GM12875 (cell line): Measurements from ENCODE around the gene MEI4.

Experiments used
- H3K4me3 ChIP-seq: one replicate; pipeline ENCODE4 v1.5.1; 2011; ENCODE audit warnings: low read depth, low read length, control low read depth
- TF ChIP-seq, protein P1 (sequence below): IDR thresholded peaks from 2 replicates; pipeline ENCODE4 v1.5.1; 2011; ENCODE audit warnings: low read depth, mild to moderate bottlenecking, control low read depth, inconsistent platforms, low read length, moderate library complexity, borderline replicate concordance; ENCODE audit not compliant: insufficient read depth

MEI4 gene

DNA sequence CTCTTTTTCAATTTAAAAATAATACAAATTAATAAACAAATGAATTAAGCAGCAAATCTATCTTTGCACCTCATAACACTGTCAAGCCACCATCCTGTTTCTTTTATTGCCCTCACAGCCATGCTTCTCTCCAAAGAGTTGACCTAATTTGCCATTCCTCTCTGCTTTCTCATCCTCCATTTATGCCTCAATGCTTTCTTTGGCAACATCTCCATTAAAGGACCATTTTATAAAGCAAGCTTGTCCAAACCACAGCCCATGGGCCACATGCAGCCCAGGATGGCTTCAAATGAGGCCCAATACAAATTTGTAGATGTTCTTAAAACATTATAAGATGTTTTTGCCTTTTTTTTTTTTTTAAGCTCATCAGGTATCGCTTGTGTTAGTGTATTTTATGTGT, 26.4 kb upstream of the MEI4 start:
- H3K4me3 ChIP-seq, result no peak overlapping the region
- TF ChIP-seq, protein P1, sequence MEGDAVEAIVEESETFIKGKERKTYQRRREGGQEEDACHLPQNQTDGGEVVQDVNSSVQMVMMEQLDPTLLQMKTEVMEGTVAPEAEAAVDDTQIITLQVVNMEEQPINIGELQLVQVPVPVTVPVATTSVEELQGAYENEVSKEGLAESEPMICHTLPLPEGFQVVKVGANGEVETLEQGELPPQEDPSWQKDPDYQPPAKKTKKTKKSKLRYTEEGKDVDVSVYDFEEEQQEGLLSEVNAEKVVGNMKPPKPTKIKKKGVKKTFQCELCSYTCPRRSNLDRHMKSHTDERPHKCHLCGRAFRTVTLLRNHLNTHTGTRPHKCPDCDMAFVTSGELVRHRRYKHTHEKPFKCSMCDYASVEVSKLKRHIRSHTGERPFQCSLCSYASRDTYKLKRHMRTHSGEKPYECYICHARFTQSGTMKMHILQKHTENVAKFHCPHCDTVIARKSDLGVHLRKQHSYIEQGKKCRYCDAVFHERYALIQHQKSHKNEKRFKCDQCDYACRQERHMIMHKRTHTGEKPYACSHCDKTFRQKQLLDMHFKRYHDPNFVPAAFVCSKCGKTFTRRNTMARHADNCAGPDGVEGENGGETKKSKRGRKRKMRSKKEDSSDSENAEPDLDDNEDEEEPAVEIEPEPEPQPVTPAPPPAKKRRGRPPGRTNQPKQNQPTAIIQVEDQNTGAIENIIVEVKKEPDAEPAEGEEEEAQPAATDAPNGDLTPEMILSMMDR, result no peak

DNA sequence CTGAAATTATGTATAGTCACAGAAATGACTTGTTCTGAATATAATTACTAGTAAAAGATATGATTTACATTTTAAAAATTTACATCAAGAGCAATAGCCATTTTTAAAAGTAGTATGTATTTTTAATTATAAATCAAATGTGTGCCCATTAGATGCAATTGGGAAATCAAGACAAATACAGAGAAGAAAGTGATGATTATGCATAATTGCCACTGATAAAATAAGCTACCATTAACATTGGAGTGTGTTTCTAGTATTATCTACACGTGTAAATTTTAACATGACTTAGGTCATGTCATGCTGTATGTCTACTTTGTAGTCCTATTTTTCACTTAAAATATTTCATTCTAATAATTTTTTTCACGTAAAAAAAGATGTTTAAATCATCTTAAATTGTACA, 22.8 kb upstream of the MEI4 start:
- TF ChIP-seq, protein P1, result no peak
- H3K4me3 ChIP-seq, result no peak overlapping the region

DNA sequence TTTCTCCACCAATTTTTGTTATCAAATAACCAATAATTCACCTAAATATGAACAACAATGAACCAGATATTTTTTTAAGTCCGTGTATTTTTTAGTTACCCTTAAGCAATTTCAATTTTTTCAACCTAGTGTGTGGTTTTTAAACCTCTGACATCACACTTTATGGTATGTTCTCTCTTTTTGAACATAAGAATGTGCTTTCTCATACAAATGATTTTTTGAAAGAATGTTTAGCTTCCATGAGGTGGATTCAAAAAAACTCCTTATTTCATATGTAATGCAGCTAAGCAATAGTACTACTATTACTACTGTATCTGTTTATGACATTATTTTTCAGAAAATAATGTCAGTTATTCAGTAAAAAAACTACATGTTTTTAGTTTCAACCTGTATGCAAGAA, 19.4 kb upstream of the MEI4 start:
- TF ChIP-seq, protein P1, result no peak
- H3K4me3 ChIP-seq, result no peak overlapping the region

DNA sequence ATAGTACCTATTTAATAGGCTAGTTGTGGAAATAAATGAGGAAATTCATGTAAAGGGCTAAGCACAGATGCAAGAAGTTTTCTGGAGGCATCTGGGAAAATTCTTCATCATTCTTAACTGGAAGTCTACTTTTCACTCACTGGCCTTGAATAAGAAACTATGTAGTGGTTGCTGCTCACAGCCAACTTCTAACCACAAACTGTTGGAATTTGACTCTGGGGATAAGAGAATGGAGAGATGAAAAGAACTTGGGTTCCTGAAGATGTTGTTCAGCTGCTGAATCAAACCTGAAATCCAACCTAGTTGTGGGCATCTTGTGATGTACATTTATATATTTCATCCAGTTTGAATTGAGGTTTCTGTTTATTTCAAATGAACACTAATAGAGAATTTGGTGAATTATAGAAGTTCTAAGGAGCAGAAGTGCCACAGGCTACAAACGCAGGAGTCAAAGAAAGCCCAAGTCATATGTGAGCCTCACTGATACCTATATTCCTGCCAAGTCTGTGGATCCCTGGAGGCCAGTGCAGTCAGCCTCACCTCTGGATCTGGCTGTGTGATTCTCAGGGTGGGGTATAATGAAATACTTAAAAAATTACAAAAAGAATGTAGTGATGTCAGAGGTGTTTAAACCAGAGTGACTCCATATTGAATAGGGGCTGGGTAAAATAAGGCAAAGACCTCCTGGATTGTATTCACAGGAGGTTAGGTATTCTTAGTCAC, 18.7 kb upstream of the MEI4 start:
- TF ChIP-seq, protein P1, result no peak

DNA sequence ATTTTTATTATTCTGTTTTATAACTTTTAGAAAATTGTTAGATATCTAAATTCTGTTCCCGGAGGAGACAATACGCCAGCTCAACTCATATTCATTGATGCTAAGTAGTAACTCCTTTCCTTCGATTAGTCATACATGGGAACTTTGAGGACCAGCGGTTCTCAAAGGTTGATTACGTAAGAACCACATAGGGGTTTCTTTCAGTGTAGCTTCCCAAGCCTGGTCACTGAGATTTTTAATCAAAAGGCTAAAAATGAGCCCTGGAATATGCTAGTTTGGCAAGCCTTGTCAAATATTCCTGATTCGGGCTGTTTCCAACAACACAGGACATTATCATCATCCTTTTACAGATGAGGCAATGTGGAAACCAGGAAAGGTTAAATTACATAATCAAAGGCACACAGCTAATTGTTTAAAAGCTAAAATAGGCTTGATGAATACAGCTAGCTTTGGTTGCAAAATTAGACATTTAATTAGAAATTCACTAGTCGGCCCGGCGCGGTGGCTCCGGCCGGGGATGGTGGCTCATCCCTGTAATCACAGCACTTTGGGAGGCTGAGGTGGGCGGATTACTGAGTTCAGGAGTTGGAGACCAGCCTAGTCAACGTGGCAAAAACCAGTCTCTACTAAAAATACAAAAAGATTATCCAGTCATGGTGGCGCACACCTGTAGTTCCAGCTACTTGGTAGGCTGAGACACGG, 14.6 kb upstream of the MEI4 start:
- TF ChIP-seq, protein P1, result no peak
- no peak overlapping the region for H3K4me3 ChIP-seq

More for the DNA sequence above, 18.7 kb upstream of the MEI4 start:
- H3K4me3 ChIP-seq, result no peak overlapping the region

DNA sequence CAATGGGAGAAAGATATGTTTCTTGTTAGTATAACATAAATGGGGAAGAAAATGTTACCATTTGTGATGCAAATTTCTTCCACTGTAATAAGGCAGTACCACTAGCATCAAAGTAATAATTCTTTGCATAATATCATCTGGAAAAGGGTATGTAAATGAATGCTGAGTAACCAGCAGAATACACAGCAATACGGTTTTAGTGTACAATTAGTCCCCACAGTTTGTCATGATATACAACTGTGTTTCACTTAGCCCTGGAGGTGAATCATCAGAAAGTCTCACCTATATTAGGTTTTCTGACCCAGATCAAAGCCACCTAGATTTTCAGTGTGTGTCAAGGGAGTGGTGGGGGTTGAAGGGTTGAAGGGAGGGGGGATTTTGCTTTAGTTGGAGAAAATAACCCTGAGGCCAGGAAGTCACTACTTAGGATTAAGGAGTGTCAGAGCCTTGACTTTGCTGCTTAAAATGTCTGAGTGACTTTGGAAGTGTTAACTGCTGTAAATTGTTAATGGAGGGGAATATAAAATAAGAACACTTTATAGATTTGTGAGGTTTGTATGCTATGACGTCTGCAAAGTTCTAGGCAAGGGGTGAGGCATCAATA, 8.6 kb upstream of the MEI4 start:
- H3K4me3 ChIP-seq, result no peak overlapping the region
- TF ChIP-seq, protein P1, result no peak
